Neuronal stem cell (in vitro differentiated cells): ENCODE data around the gene HSDL1.
A peak's percentile ranks its signal among the peaks of the same experiment; 100 is the strongest.

Source experiments
- DNase-seq: peaks from one replicate; pipeline ENCODE4 v3.0.0-alpha.2; 2013; ENCODE audit warnings: low spot score
- H2AFZ ChIP-seq: one replicate; pipeline ENCODE4 v1.6.1; 2013; ENCODE audit warnings: mild to moderate bottlenecking, low read length, inconsistent platforms
- H2AK5ac ChIP-seq: 2 replicates; pipeline ENCODE4 v1.6.1; 2013; ENCODE audit warnings: low read depth, mild to moderate bottlenecking, inconsistent platforms, low read length, moderate library complexity, mixed read lengths
- H2BK120ac ChIP-seq: 2 replicates; pipeline ENCODE4 v1.6.1; 2013; ENCODE audit warnings: low read depth, mild to moderate bottlenecking, inconsistent platforms, low read length, moderate library complexity, mixed read lengths
- H2BK12ac ChIP-seq: one replicate; pipeline ENCODE4 v1.6.1; 2013; ENCODE audit warnings: low read length, inconsistent platforms
- H2BK15ac ChIP-seq: 2 replicates; pipeline ENCODE4 v1.6.1; 2013; ENCODE audit warnings: mild to moderate bottlenecking, low read length, inconsistent platforms, mixed read lengths
- H2BK5ac ChIP-seq: one replicate; pipeline ENCODE4 v1.6.1; 2013; ENCODE audit warnings: inconsistent platforms, mild to moderate bottlenecking, low read length, moderate library complexity
- H3K14ac ChIP-seq: one replicate; pipeline ENCODE4 v1.6.1; 2013; ENCODE audit warnings: low read length, inconsistent platforms
- H3K18ac ChIP-seq: 2 replicates; pipeline ENCODE4 v1.6.1; 2013; ENCODE audit warnings: low read length, inconsistent platforms
- H3K23ac ChIP-seq: 2 replicates; pipeline ENCODE4 v1.6.1; 2013; ENCODE audit warnings: low read depth, mild to moderate bottlenecking, mixed read lengths, low read length, inconsistent platforms; ENCODE audit not compliant: poor library complexity
- H3K27ac ChIP-seq: replicated peaks from 3 replicates; pipeline ENCODE4 v1.5.1; 2013; ENCODE audit warnings: low read length, inconsistent platforms
- H3K27me3 ChIP-seq, 3 experiments: 2 replicates each; pipeline ENCODE4 v1.6.1; 2013; ENCODE audit warnings: low read length in 3 of 3, mild to moderate bottlenecking in 2 of 3, inconsistent platforms in 1 of 3, low read depth in 1 of 3, mixed read lengths in 1 of 3, moderate library complexity in 1 of 3; ENCODE audit not compliant: control insufficient read depth in 3 of 3, insufficient read depth in 3 of 3
- H3K36me3 ChIP-seq, 2 donors: replicated peaks in 1 of 2; 2 replicates each; pipeline ENCODE4 v1.6.1; 2013; ENCODE audit warnings: low read length in 2 of 2; ENCODE audit not compliant: control insufficient read depth in 2 of 2, insufficient read depth in 2 of 2
- H3K4ac ChIP-seq: 2 replicates; pipeline ENCODE4 v1.6.1; 2013; ENCODE audit warnings: inconsistent platforms, mild to moderate bottlenecking, low read length, moderate library complexity
- H3K4me1 ChIP-seq, 2 donors: 1 replicate in 1 of 2; 2 replicates in 1 of 2; pipeline ENCODE4 v1.6.1; 2013; ENCODE audit warnings: low read length in 2 of 2, low read depth in 1 of 2; ENCODE audit not compliant: control insufficient read depth in 2 of 2, insufficient read depth in 1 of 2
- H3K4me2 ChIP-seq: one replicate; pipeline ENCODE4 v1.6.1; 2013; ENCODE audit warnings: mild to moderate bottlenecking, low read length, inconsistent platforms; ENCODE audit not compliant: insufficient read depth, poor library complexity, severe bottlenecking
- H3K4me3 ChIP-seq, 2 donors: 2 replicates each; pipeline ENCODE4 v1.5.1; 2013; ENCODE audit warnings: low read length in 2 of 2, mild to moderate bottlenecking in 2 of 2, inconsistent platforms in 1 of 2, moderate library complexity in 1 of 2
- H3K79me1 ChIP-seq: one replicate; pipeline ENCODE4 v1.6.1; 2013; ENCODE audit warnings: low read depth, mild to moderate bottlenecking, inconsistent platforms, low read length, moderate library complexity
- H3K9ac ChIP-seq: one replicate; pipeline ENCODE4 v1.6.1; 2013; ENCODE audit warnings: mild to moderate bottlenecking, low read depth, low read length, inconsistent platforms; ENCODE audit not compliant: poor library complexity
- H3K9me3 ChIP-seq, 2 donors: replicated peaks in 1 of 2; 2 replicates each; pipeline versions ENCODE3 to v1.6.1; 2013; ENCODE audit warnings: low read length in 2 of 2, mild to moderate bottlenecking in 2 of 2, inconsistent platforms in 1 of 2, low read depth in 1 of 2, mixed read lengths in 1 of 2, moderate library complexity in 1 of 2; ENCODE audit not compliant: control insufficient read depth in 2 of 2, insufficient read depth in 1 of 2
- H4K8ac ChIP-seq: one replicate; pipeline ENCODE4 v1.6.1; 2013; ENCODE audit warnings: low read depth, mild to moderate bottlenecking, inconsistent platforms, low read length, moderate library complexity
- H4K91ac ChIP-seq: one replicate; pipeline ENCODE4 v1.6.1; 2013; ENCODE audit warnings: low read length, low read depth, mild to moderate bottlenecking, inconsistent platforms; ENCODE audit not compliant: poor library complexity
- WGBS, 2 donors: extraction: QIAGEN DNeasy Blood & Tissue Kit; methylation state at CpG; one replicate each; pipeline ENCODE4 v1.1.7; 2013; ENCODE audit warnings: missing lambda C conversion rate in 2 of 2, mixed read lengths in 1 of 2; ENCODE audit not compliant: insufficient read length in 2 of 2, insufficient replicate concordance in 1 of 2; ENCODE audit errors: extremely low coverage in 2 of 2; 5-methylcytosine and 5-hydroxymethylcytosine counted together

Gene HSDL1

GRCh38 chr16:84087001-84087400 is 58.0 kb downstream of the HSDL1 start:
- no peak for DNase-seq
- Histone ChIP-seq H2BK5ac (no peak overlapping the region), H2AFZ (no peak overlapping the region), H3K18ac (no peak overlapping the region), H4K8ac (no peak overlapping the region), H3K14ac (no peak overlapping the region), H3K27me3 (no peaks in the 10 kb centered on the region), H3K4ac (no peak overlapping the region), H3K9ac (no peak overlapping the region), H3K27ac (no peak overlapping the region), H4K91ac (no peak overlapping the region), H2BK120ac (no peak overlapping the region), H3K36me3 (peaks cover 51 to 95% of the 10 kb centered on the region in 2 donors), H3K4me2 (no peak overlapping the region), H2BK15ac (no peak overlapping the region), H3K9me3 (no peaks in the 10 kb centered on the region), H3K4me3 (no peak overlapping the region), H3K4me1 (no peaks in the 10 kb centered on the region), H2AK5ac (no peak overlapping the region), H3K79me1 (no peaks in the 10 kb centered on the region), H3K23ac (no peak overlapping the region), H2BK12ac (no peak overlapping the region)
- WGBS, 2 donors, result no CpG with 5 or more reads among the region's 12 CpGs

- no CpG with 5 or more reads among the region's 11 CpGs for WGBS, 2 donors
- peaks cover 52 to 95% of the 10 kb centered on the region in 2 donors for H3K36me3 ChIP-seq
Measured at GRCh38 chr16:84086341-84086740, 58.6 kb downstream of the HSDL1 start.

GRCh38 chr16:84085773-84086172 is 59.2 kb downstream of the HSDL1 start:
- Histone ChIP-seq H3K27me3 (no peaks in the 10 kb centered on the region), H3K79me1 (no peaks in the 10 kb centered on the region), H4K8ac (no peak overlapping the region), H3K36me3 (peaks cover 55 to 96% of the 10 kb centered on the region in 2 donors), H3K4me3 (no peak overlapping the region), H4K91ac (no peak overlapping the region), H3K4ac (no peak overlapping the region), H3K4me2 (no peak overlapping the region), H3K18ac (no peak overlapping the region), H3K4me1 (no peaks in the 10 kb centered on the region), H2BK15ac (no peak overlapping the region), H2AFZ (no peak overlapping the region), H3K23ac (no peak overlapping the region), H3K14ac (no peak overlapping the region), H2AK5ac (no peak overlapping the region), H2BK12ac (no peak overlapping the region), H2BK5ac (no peak overlapping the region), H3K9ac (no peak overlapping the region), H2BK120ac (no peak overlapping the region), H3K9me3 (no peaks in the 10 kb centered on the region), H3K27ac (no peak overlapping the region)
- no peak for DNase-seq
- no CpG with 5 or more reads among the region's 6 CpGs for WGBS, 2 donors

More at GRCh38 chr16:84086341-84086740, 58.6 kb downstream of the HSDL1 start:
- Histone ChIP-seq H4K91ac (no peak overlapping the region), H3K18ac (no peak overlapping the region), H2BK12ac (no peak overlapping the region), H3K9ac (no peak overlapping the region), H3K79me1 (no peaks in the 10 kb centered on the region), H3K27me3 (no peaks in the 10 kb centered on the region), H3K9me3 (no peaks in the 10 kb centered on the region), H2BK120ac (no peak overlapping the region), H3K4me1 (no peaks in the 10 kb centered on the region), H3K23ac (peak overlapping the region; percentile 11), H3K4me3 (no peak overlapping the region), H3K14ac (no peak overlapping the region), H3K27ac (no peak overlapping the region), H2AFZ (no peak overlapping the region), H2AK5ac (no peak overlapping the region), H2BK15ac (no peak overlapping the region), H4K8ac (no peak overlapping the region), H3K4ac (no peak overlapping the region), H3K4me2 (no peak overlapping the region), H2BK5ac (no peak overlapping the region)
- no peak for DNase-seq

GRCh38 chr16:84085271-84085667 is 59.7 kb downstream of the HSDL1 start:
- Histone ChIP-seq H3K9ac (no peak overlapping the region), H3K4me3 (no peak overlapping the region), H3K4ac (no peak overlapping the region), H3K4me2 (no peak overlapping the region), H3K4me1 (no peaks in the 10 kb centered on the region), H3K79me1 (no peaks in the 10 kb centered on the region), H2BK12ac (no peak overlapping the region), H3K18ac (no peak overlapping the region), H2BK15ac (no peak overlapping the region), H4K8ac (no peak overlapping the region), H2BK5ac (no peak overlapping the region), H2AFZ (no peak overlapping the region), H4K91ac (no peak overlapping the region), H3K27ac (no peak overlapping the region), H3K36me3 (peaks cover 57 to 96% of the 10 kb centered on the region in 2 donors), H3K23ac (no peak overlapping the region), H2AK5ac (no peak overlapping the region), H3K27me3 (no peaks in the 10 kb centered on the region), H3K9me3 (no peaks in the 10 kb centered on the region), H2BK120ac (no peak overlapping the region), H3K14ac (no peak overlapping the region)
- WGBS, 2 donors, result no CpG with 5 or more reads among the region's 8 CpGs
- DNase-seq, result no peak
